Body of pancreas (tissue), 4 donors: Measurements from ENCODE around the gene RNGTT.
"Not testable (repeated sequence)": the region's sequence is repeated elsewhere in the genome, so short reads cannot be mapped to it uniquely, and the experiment has no call there.

Source experiments
- CTCF ChIP-seq, 7 experiments: fragments of 450-650 bp in 4 of 7; fragments of 200-600 bp in 3 of 7; sonication (generic) in 3 of 7; IDR thresholded peaks; one replicate each; pipeline ENCODE4 v1.5.1; 2016 to 2019; ENCODE audit warnings: antibody characterized with exemption in 7 of 7
- POLR2A ChIP-seq, 3 donors: fragments of 450-650 bp; IDR thresholded peaks; one replicate each; pipeline ENCODE4 v1.6.1; 2016; ENCODE audit warnings: antibody characterized with exemption in 3 of 3, mild to moderate bottlenecking in 2 of 3

GRCh38 chr6:88969255-88969654 is 5.8 kb upstream of the RNGTT start:
- TF ChIP-seq CTCF, POLR2A (IDR thresholded peaks at IDR 0.05): not testable (repeated sequence)
